ENCODE measurements around the gene YKT6.
A peak's percentile ranks its signal among the peaks of the same experiment; 100 is the strongest.

- no peak for TF ChIP-seq EZH2 (IDR thresholded peaks at IDR 0.05; ENCODE audit: borderline replicate concordance, insufficient read depth, low read depth, low read length, poor library complexity, severe bottlenecking)
- TF ChIP-seq CTCF (IDR thresholded peaks at IDR 0.05) = peak; percentile 73
Observed at GRCh38 chr7:44196450-44196872, 4.3 kb upstream of the YKT6 start.

Data from B cell (primary cell).